GM19025 (cell line): ENCODE data around the gene MAN1C1.

Experiments
- ATAC-seq: cut with Tn5 transposase; IDR thresholded peaks from one replicate; pipeline ENCODE4 v1.9.1; 2021; ENCODE audit warnings: mild to moderate bottlenecking, low read depth, moderate library complexity; ENCODE audit not compliant: unreplicated experiment

The MAN1C1 gene

GRCh38 chr1:25612421-25612820, 4.2 kb upstream of the MAN1C1 start:
- no peak for ATAC-seq

GRCh38 chr1:25613091-25613490, 3.5 kb upstream of the MAN1C1 start:
- no peak for ATAC-seq

DNA sequence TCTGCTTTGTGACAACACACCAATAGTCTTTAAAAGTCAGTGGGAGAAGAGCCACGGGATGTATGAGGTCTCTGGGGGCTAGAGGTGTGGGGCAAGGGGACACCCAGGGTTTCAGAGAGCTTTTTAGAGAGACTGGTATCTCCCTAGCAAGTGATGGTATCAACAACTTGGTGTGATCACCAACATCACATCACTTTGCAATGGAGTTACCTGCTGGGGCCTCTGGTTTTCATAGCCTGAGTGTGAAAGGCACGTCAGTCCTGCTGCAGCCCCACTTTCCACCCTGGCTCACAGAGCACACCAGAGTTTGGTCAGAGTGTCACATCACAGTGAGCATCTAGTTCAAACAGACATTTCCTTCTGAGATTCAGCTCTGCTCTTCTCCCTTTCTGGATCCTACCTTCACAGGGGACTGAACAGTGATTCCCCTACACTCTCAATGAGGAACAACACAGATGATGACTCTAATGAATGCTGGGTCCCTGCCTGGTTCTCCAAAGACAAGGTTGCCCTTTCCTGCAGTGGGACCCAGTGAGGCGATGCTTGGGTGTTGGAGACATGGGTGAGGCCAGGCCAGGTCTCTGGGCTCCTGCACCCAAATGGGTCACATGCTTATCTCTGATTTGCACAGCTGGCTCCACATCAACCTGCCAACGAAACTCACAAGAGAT, 2.0 kb upstream of the MAN1C1 start:
- no peak for ATAC-seq

- no peak for ATAC-seq
Observed at GRCh38 chr1:25615172-25615541, 1.4 kb upstream of the MAN1C1 start.

DNA sequence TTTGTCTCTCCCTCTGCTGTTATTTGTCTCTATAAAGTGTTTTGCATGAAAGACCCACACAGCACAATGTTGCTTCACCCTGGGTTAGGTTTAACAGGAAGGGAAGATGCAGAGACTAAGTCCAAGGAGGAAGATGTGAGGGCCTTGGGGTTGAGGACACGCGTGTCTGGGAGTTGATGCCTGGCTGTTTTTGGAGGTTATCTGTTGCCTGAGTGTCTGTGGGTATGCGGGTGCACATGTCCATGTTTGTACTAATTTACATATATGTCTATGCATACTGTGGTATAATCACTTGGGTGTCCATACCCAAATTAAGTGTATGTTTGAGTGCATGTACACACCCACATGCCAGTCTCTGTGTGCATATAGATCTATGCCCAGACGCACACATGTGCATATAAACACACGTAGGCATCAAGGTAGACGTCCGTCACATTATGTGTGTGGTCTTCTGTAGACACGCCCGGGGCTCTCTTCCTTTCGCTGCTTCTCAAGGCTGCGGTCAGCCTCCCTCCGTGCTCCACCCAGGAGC, 962 bp upstream of the MAN1C1 start:
- no peak for ATAC-seq

DNA sequence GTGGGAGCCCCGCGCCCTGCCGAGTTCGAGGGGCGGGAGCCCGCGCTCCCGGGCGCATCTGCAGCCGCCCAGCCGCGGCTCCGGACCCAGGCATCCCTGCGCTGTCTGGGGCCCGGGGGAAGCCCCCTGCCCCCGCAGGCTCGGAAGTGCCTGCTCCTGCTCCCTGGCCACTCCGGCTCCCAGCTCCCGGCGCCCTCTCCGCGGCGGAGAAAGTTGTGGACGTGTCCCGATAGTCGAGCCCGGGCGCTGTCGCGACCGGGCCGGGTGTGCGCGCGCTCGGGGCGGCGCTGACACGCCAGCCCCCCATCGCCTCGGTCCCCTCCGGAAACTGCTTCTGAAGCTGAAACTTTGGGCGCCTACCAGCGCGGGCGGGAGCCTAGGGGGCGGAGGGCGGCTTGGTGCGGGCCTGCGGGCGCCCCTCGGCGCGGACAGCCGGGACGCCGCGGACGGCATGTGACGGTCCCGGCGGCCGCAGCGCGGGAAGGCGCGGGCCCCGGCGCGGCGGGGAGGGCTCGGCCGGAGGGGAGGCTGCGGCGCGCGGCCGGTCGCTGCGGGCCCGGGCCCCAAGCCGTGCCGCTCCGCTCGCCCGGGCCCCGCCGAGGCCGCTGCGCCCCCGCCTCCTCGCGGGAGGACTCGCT, 515 bp downstream of the MAN1C1 start:
- ATAC-seq: peak; percentile 8

GRCh38 chr1:25617625-25618432, 1.2 kb downstream of the MAN1C1 start:
- no peak for ATAC-seq

- ATAC-seq: no peak
Observed at GRCh38 chr1:25618433-25618808, 1.8 kb downstream of the MAN1C1 start.

DNA sequence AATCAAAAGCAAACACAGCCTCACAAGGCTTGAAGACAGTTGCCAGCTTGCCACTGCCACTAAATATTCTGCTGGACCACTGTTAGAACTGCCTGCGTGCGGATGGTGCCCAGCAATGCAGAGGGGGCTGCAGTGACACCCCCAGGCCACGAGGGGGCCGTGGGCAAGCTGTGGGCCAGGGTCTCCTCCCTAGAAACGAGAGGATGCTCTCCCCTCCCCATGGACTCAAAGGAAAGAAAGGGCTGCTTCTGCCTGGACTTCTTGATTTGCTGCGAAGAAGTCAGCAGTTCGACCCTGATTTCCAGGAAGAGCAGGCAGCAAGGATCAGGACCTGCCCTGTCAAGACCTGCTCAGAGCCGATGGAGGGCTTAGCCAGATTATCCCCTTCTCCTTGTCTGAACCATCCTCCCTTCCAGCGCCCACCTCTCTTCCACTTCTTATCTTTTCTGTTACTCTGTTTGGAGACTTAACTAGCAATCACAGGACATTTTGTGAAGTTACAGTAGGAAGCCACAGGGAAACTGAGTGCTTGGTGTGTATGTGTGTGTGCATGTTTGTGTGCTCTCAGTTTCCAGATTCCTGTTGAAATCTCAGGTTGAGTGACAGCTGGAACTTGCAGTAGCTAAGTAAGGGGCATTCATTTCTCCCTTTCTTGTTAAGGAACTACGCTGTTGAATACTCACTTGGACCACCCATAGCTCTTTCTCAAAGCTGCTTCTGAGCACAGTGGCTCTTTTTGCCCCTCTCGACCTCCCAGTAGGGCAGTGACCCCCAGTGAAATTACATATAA, 2.7 kb downstream of the MAN1C1 start:
- ATAC-seq: no peak

GRCh38 chr1:25620211-25620610, 3.6 kb downstream of the MAN1C1 start:
- ATAC-seq: no peak

- ATAC-seq: no peak
Observed at GRCh38 chr1:25620701-25621350, 4.2 kb downstream of the MAN1C1 start.

DNA sequence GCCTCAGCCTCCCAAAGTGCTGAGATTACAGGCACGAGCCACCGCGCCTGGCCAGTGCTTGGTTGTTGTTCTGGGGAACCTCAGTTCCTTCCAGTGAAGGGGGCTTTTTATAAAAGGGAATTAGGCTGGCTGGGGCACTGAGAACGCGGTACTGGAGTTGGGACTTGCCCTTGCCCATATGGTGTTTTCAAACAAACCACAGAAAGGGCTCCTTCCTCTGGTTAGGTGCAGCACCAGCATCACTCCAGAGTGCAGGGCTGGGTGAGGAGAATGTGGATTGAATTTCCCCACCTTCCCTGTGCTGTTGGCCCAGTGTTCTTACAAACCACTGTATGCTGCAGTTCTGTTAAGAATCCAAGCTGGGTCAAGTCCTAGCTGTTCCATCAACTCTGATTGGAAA, 5.3 kb downstream of the MAN1C1 start:
- no peak for ATAC-seq

DNA sequence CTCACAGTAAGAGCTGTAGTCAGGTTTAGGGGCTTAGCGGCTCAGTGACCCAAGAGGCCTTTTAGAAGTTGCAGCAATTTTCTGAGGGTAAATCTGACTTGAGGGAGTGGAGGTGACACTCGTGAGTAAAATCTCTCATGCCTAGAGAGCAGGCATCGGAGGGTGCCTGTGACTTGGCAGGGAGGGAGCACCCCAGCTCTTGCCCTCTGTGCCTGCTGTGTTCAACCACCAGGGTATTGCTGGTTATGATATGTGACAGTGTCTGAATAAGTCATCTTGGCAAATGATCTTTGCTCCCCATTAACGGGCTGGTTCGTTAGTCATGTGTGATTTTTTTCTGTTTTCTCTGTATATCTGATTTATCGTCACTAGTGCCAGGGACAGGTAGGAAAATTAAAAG, 5.9 kb downstream of the MAN1C1 start:
- no peak for ATAC-seq

DNA sequence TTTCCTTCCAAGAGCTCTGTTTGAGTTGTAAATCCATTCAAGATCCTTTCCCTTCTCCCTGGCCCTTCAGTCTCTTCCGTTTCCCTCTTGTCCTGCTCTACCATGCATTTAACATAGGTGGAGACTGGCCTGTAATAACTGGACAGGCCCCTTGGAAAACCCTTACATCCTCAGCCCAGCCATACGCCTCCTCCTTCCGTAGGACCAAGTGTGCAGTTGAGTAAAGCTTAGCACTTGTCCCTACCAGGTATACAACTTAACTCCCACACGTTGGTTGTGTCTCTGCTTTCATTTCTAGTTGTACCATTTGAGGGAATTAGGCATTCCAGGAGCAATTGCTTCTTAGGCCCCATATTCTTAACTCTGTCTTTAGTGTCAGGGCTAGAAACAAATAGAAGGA, 6.4 kb downstream of the MAN1C1 start:
- ATAC-seq: no peak

GRCh38 chr1:25623731-25624130, 7.1 kb downstream of the MAN1C1 start:
- ATAC-seq: no peak

GRCh38 chr1:25624156-25624555, 7.6 kb downstream of the MAN1C1 start:
- ATAC-seq: no peak

DNA sequence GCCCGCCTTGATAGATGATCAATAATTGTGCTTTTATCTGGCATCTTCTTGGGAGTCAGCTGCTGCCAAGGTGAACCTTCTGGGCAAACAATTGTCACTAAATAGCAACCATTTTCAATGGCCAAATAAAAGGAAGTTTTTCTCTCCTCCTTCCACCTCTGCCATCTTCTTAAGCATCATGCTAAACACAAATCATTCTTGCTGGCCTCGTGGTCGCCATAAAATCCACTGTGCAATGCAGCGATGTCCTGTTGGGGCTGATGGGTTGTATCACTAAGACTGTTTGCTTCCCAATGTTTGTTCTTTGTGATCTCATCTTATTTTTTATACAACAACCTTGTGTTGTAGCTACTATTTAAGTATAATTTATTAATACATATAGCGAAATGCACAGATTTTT, 8.0 kb downstream of the MAN1C1 start:
- ATAC-seq: no peak

DNA sequence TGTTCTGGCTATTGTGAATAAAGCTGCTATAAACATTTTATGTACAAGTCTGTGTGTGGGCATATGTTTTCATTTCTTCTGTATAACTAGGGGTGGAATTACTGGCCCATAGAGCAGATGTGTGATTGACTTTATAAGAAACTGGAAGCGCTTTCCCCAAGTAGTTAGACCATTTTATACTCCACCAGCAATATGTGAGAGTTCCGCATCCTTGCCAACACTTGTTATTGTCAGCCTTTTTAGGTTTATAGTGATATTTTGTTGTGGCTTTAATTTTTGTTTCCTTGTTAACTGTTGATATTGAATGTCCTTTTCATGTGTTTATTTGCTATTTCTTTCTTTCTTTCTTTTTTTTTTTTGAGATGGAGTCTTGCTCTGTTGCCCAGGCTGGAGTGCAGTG, 9.4 kb downstream of the MAN1C1 start:
- no peak for ATAC-seq

DNA sequence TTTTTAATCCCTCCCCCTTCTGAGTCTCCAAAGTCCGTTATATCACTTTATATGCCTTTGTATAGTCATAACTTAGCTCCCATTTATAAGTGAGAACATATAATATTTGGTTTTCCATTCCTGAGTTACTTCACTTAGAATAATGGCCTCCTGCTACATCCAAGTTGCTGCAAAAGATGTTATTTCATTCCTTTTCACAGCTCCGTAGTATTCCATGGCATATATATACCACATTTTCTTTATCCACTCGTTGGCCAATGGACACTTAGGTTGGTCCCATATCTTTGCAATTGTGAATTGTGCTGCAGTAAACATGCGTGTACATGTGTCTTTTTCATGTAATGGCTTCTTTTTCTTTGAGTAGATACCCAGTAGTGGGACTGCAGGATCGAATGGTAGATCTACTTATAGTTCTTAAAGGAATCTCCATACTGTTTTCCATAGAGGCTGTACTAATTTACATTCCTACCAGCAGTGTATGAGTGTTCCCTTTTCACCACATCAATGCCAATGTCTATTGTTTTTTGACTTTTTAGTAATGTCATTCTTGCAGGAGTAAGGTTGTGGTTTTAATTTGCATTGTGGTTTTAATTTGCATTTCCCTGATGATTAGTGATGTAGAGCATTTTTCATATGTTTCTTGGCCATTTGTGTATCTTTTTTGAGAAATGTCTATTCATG, 12.3 kb downstream of the MAN1C1 start:
- ATAC-seq: no peak

GRCh38 chr1:25629836-25630235, 13.2 kb downstream of the MAN1C1 start:
- no peak for ATAC-seq
